Activated CD4-positive, alpha-beta T cell treated with anti-CD3 and anti-CD28 coated beads for 1 hour (primary cell): ENCODE measurements around the gene STYXL1.
"Not testable (repeated sequence)": the region's sequence is repeated elsewhere in the genome, so short reads cannot be mapped to it uniquely, and the experiment has no call there.

Experiments used
- DNase-seq: peaks from one replicate; pipeline ENCODE4 v3.0.0-alpha.2; 2020

Gene STYXL1

GRCh38 chr7:76065016-76065612 is 17.3 kb upstream of the STYXL1 start:
- DNase-seq: no peak

GRCh38 chr7:76064208-76064970 is 16.6 kb upstream of the STYXL1 start:
- DNase-seq: no peak

- no peak for DNase-seq
These were observed 15.7 kb upstream of the STYXL1 start for GRCh38 chr7:76063525-76063924.

GRCh38 chr7:76063114-76063513 is 15.3 kb upstream of the STYXL1 start:
- no peak for DNase-seq

GRCh38 chr7:76062254-76062653 is 14.5 kb upstream of the STYXL1 start:
- DNase-seq: no peak

GRCh38 chr7:76060842-76061241 is 13.0 kb upstream of the STYXL1 start:
- DNase-seq: no peak

- DNase-seq: not testable (repeated sequence)
These were observed 10.9 kb upstream of the STYXL1 start for GRCh38 chr7:76058745-76059144.

GRCh38 chr7:76057813-76058145 is 10.0 kb upstream of the STYXL1 start:
- no peak for DNase-seq

- DNase-seq: no peak
These were observed 9.5 kb upstream of the STYXL1 start for GRCh38 chr7:76057103-76057812.

GRCh38 chr7:76056241-76056640 is 8.4 kb upstream of the STYXL1 start:
- no peak for DNase-seq

- no peak for DNase-seq
These were observed 6.6 kb upstream of the STYXL1 start for GRCh38 chr7:76054123-76055120.

GRCh38 chr7:76053461-76053860 is 5.7 kb upstream of the STYXL1 start:
- DNase-seq: no peak

- not testable (repeated sequence) for DNase-seq
These were observed 4.9 kb upstream of the STYXL1 start for GRCh38 chr7:76052681-76053080.

GRCh38 chr7:76051840-76052239 is 4.0 kb upstream of the STYXL1 start:
- no peak for DNase-seq

- DNase-seq: no peak
These were observed 2.7 kb upstream of the STYXL1 start for GRCh38 chr7:76050545-76050944.

- DNase-seq: no peak
These were observed 1.5 kb upstream of the STYXL1 start for GRCh38 chr7:76049295-76049694.

- no peak for DNase-seq
These were observed 828 bp upstream of the STYXL1 start for GRCh38 chr7:76048668-76048988.

GRCh38 chr7:76047305-76047810 is 442 bp downstream of the STYXL1 start:
- DNase-seq: no peak

GRCh38 chr7:76044375-76044865 is 3.4 kb downstream of the STYXL1 start:
- no peak for DNase-seq

- no peak for DNase-seq
These were observed 7.7 kb downstream of the STYXL1 start for GRCh38 chr7:76040126-76040525.

- DNase-seq: no peak
These were observed 10.5 kb downstream of the STYXL1 start for GRCh38 chr7:76037310-76037709.

GRCh38 chr7:76031964-76032363 is 15.8 kb downstream of the STYXL1 start:
- DNase-seq: no peak

GRCh38 chr7:76029682-76030081 is 18.1 kb downstream of the STYXL1 start:
- DNase-seq: not testable (repeated sequence)
